Mesothelial cell of epicardium (in vitro differentiated cells): Measurements from ENCODE around the gene RAP1GAP2. TPM values are rescaled to one million over a fixed set of nuclear protein-coding genes. Genes with fewer than 3 reads are reported as not detected.

Source experiments
- DNase-seq, 2 experiments: peaks; one replicate each; pipeline ENCODE4 v3.0.0; 2021; ENCODE audit warnings: low spot score in 2 of 2; ENCODE audit not compliant: unreplicated experiment in 2 of 2
- H3K27ac Mint-ChIP-seq: 2 replicates; pipeline ENCODE4 v1.8.0; 2021; ENCODE audit warnings: mixed read lengths
- H3K27me3 Mint-ChIP-seq: 2 replicates; pipeline ENCODE4 v1.8.0; 2021; ENCODE audit warnings: low read depth, mixed read lengths
- H3K36me3 Mint-ChIP-seq: 2 replicates; pipeline ENCODE4 v1.8.0; 2021; ENCODE audit warnings: mixed read lengths
- H3K4me1 Mint-ChIP-seq: 2 replicates; pipeline ENCODE4 v1.8.0; 2021; ENCODE audit warnings: mixed read lengths
- H3K4me3 Mint-ChIP-seq: 2 replicates; pipeline ENCODE4 v1.8.0; 2021; ENCODE audit warnings: mild to moderate bottlenecking, moderate library complexity, mixed read lengths
- H3K9me3 Mint-ChIP-seq: 2 replicates; pipeline ENCODE4 v1.8.0; 2021; ENCODE audit warnings: mixed read lengths
- CTCF ChIP-seq: fragments of 200-600 bp; sonication (generic); IDR thresholded peaks from one replicate; pipeline ENCODE4 v1.5.0; 2021; ENCODE audit warnings: antibody characterized with exemption; ENCODE audit not compliant: unreplicated experiment
- total RNA-seq: library from RNA; stranded (reverse); gene quantifications from 3 replicates; pipeline ENCODE4 v1.2.1, GENCODE V29; 2021

The RAP1GAP2 gene
- total RNA-seq, 1 donor from 2014 or later = 7.1 TPM

GRCh38 chr17:3032258-3033247, 236.3 kb downstream of the RAP1GAP2 start:
- TF ChIP-seq CTCF = no peak
- peak in 1 of 2 experiments; percentile 34 for DNase-seq

GRCh38 chr17:3033248-3033640, 237.0 kb downstream of the RAP1GAP2 start:
- peaks cover 4% of the 10 kb centered on the region for H3K4me1 Mint-ChIP-seq
- no peak overlapping the region for H3K27ac Mint-ChIP-seq
- peak in 1 of 2 experiments; percentile 29 for DNase-seq
- TF ChIP-seq CTCF = no peak
- H3K4me3 Mint-ChIP-seq = no peak overlapping the region
- no peaks in the 10 kb centered on the region for H3K36me3 Mint-ChIP-seq
- H3K27me3 Mint-ChIP-seq = no peaks in the 10 kb centered on the region
- no peaks in the 10 kb centered on the region for H3K9me3 Mint-ChIP-seq

More at GRCh38 chr17:3032258-3033247, 236.3 kb downstream of the RAP1GAP2 start:
- no peaks in the 10 kb centered on the region for H3K9me3 Mint-ChIP-seq
- no peak overlapping the region for H3K27ac Mint-ChIP-seq
- H3K4me1 Mint-ChIP-seq = peaks cover 4% of the 10 kb centered on the region
- H3K36me3 Mint-ChIP-seq = no peaks in the 10 kb centered on the region
- H3K4me3 Mint-ChIP-seq = no peak overlapping the region
- H3K27me3 Mint-ChIP-seq = no peaks in the 10 kb centered on the region

DNA sequence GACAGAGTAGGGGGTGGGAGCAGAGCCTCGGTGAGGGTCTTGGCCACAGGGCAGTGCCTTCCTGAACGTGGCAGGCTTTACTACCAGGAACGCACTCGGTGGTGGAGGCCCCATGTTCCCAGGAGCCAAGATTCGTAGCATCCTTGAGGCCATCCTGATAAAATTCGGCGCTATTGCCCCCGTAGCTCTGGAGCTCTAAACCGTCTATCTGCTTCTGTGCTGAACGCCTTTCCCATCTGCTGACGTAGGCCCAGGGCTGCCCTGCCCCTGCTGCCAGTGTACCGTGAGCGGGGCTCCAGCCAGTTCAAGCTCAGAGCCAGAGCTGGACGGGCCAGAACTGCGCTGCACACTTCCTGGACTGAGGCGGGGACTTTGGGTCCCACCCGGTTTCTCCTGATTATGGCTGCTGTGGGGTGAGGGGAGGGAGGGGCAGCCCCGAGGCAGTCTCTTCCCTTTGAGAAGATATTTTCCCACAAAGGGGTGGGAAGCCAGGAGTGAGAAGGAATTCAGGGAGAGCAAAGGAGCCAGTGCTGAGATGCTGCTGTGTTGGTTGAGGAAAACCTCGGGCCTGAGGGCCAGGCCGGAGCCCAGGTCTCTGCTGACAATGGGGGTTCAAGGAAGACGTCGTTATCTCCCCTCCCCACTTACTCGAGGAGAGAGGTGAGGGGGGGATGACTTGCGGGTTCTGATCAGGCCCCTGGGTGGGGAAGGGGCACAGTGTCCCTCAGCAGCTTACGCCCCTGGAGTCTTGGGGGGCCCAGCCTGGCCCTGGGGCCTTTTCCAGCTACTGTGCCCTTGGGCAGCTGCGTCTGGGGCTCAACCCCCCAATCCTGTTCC, 237.7 kb downstream of the RAP1GAP2 start:
- TF ChIP-seq CTCF = no peak
- Mint-ChIP-seq H3K36me3 (no peaks in the 10 kb centered on the region), H3K4me1 (peaks cover 4% of the 10 kb centered on the region), H3K27me3 (no peaks in the 10 kb centered on the region), H3K4me3 (no peak overlapping the region), H3K9me3 (no peaks in the 10 kb centered on the region), H3K27ac (no peak overlapping the region)
- no peak for DNase-seq

DNA sequence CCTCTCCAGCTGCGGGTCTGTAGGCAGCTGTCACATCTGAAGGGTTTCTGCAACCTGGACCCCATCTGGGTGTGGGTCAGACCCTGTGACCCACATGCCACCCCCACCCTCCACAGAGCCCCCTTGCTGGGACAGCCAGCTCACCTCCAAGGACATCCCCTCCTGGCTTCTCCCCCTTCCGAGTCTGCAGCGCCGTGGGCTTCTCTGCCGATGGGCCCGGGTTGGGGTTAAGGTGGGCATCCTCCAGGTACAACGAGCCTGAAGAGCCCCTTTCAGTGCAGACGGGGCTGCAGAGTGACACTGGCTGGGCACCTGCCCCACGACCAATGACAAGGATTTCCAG, 238.3 kb downstream of the RAP1GAP2 start:
- peak in 1 of 2 experiments; percentile 34 for DNase-seq
- H3K4me1 Mint-ChIP-seq = peaks cover 4% of the 10 kb centered on the region
- H3K27ac Mint-ChIP-seq = no peak overlapping the region
- no peaks in the 10 kb centered on the region for H3K36me3 Mint-ChIP-seq
- TF ChIP-seq CTCF = no peak
- H3K4me3 Mint-ChIP-seq = no peak overlapping the region
- no peaks in the 10 kb centered on the region for H3K9me3 Mint-ChIP-seq
- no peaks in the 10 kb centered on the region for H3K27me3 Mint-ChIP-seq

DNA sequence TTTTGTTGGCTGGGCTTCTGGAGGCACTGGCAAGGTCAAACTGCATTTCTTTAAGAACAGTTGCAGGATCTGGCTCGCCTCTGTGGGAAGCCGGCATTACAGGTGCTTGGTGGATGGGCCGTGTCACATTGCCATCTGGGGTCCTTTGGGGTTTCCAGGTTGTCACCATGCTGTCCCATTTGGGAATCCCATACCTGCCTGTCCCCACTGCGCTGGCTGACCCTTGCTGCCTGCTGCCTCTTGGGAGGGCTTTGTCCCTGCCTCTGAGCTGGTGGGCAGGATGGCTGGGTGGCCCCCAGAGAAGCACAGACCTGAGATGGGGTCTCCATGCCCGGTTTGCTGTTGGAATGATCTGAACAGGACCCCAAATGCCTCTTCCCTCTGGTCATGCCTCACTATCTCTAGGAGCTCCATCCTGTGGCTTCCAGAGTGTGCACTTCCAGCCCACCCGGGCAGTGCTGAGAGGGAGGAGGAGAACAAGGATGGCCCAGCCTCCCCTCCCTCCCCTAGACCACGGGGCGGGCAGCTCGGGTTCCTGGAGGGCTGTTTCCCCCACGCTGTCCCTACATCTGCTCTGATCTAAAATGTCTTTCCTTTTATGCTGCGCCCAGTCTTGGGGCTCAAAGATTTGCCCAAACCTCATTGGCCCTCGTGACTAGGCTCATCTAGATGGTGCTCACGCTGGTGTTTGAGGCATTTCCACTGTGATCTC, 239.2 kb downstream of the RAP1GAP2 start:
- no peak overlapping the region for H3K27ac Mint-ChIP-seq

More for the DNA sequence above, 239.2 kb downstream of the RAP1GAP2 start:
- peaks cover 4% of the 10 kb centered on the region for H3K4me1 Mint-ChIP-seq
- no peaks in the 10 kb centered on the region for H3K9me3 Mint-ChIP-seq
- H3K4me3 Mint-ChIP-seq = no peak overlapping the region
- no peaks in the 10 kb centered on the region for H3K27me3 Mint-ChIP-seq
- TF ChIP-seq CTCF = no peak
- DNase-seq = no peak
- H3K36me3 Mint-ChIP-seq = no peaks in the 10 kb centered on the region
